HEK293T (cell line): ENCODE measurements around the gene PTPRD.

ENCODE experiments used
- CTCF ChIA-PET: fragments of 350-600 bp; formaldehyde crosslinking; extraction: SDS; loops from one replicate; lab custom pipeline; 2021; ENCODE audit warnings: antibody characterized with exemption, inconsistent platforms; lab: Yijun Ruan, JAX
- POLR2A ChIA-PET: fragments of 350-600 bp; formaldehyde crosslinking; extraction: SDS; loops from one replicate; lab custom pipeline; 2020; ENCODE audit warnings: antibody characterized with exemption, inconsistent platforms; lab: Yijun Ruan, JAX
- DNase-seq: peaks from one replicate; pipeline ENCODE4 v3.0.0; 2012; ENCODE audit warnings: mixed read lengths; ENCODE audit errors: extremely low spot score
- ARNT ChIP-seq: fragments of 450-650 bp; IDR thresholded peaks from 2 replicates; pipeline ENCODE4 v1.6.1; 2017; ENCODE audit warnings: mild to moderate bottlenecking
- BHLHE40 ChIP-seq: fragments of 450-650 bp; IDR thresholded peaks from 2 replicates; pipeline ENCODE4 v1.6.1; 2016; ENCODE audit warnings: mild to moderate bottlenecking, moderate library complexity, borderline replicate concordance
- CTBP1 ChIP-seq: fragments of 450-650 bp; IDR thresholded peaks from 2 replicates; pipeline ENCODE4 v1.6.1; 2016; ENCODE audit warnings: borderline replicate concordance
- ELF4 ChIP-seq: fragments of 450-650 bp; IDR thresholded peaks from 2 replicates; pipeline ENCODE4 v1.6.1; 2017; ENCODE audit warnings: antibody characterized with exemption
- FOXA1 ChIP-seq: fragments of 450-650 bp; IDR thresholded peaks from 2 replicates; pipeline ENCODE4 v1.6.1; 2016; ENCODE audit warnings: mild to moderate bottlenecking
- FOXK2 ChIP-seq: fragments of 450-650 bp; IDR thresholded peaks from 2 replicates; pipeline ENCODE4 v1.6.1; 2016; ENCODE audit warnings: mild to moderate bottlenecking
- FOXM1 ChIP-seq: fragments of 450-650 bp; IDR thresholded peaks from 2 replicates; pipeline ENCODE4 v1.6.1; 2017; ENCODE audit warnings: mild to moderate bottlenecking, borderline replicate concordance
- HDGF ChIP-seq: fragments of 450-650 bp; IDR thresholded peaks from 2 replicates; pipeline ENCODE4 v1.6.1; 2017; ENCODE audit warnings: antibody characterized with exemption, borderline replicate concordance
- L3MBTL2 ChIP-seq: fragments of 450-650 bp; conservative IDR thresholded peaks from 2 replicates; pipeline ENCODE4 v1.6.1; 2016; ENCODE audit warnings: mild to moderate bottlenecking
- LEF1 ChIP-seq: fragments of 450-650 bp; IDR thresholded peaks from 2 replicates; pipeline ENCODE4 v1.6.1; 2017; ENCODE audit warnings: mild to moderate bottlenecking, borderline replicate concordance
- NFRKB ChIP-seq: fragments of 450-650 bp; IDR thresholded peaks from 2 replicates; pipeline ENCODE4 v1.6.1; 2016; ENCODE audit warnings: mild to moderate bottlenecking, moderate library complexity
- SP1 ChIP-seq: fragments of 450-650 bp; IDR thresholded peaks from 2 replicates; pipeline ENCODE4 v1.6.1; 2017
- SUZ12 ChIP-seq: fragments of 450-650 bp; IDR thresholded peaks from 2 replicates; pipeline ENCODE4 v1.6.1; 2016; ENCODE audit warnings: mild to moderate bottlenecking
- TARDBP ChIP-seq: fragments of 450-650 bp; IDR thresholded peaks from 2 replicates; pipeline ENCODE4 v1.6.1; 2016
- ZNF384 ChIP-seq: fragments of 450-650 bp; IDR thresholded peaks from 2 replicates; pipeline ENCODE4 v1.6.1; 2016
- TF ChIP-seq, protein P1 (sequence below): fragments of 450-650 bp; IDR thresholded peaks from 2 replicates; pipeline ENCODE4 v1.6.1; 2016

Gene PTPRD

DNA sequence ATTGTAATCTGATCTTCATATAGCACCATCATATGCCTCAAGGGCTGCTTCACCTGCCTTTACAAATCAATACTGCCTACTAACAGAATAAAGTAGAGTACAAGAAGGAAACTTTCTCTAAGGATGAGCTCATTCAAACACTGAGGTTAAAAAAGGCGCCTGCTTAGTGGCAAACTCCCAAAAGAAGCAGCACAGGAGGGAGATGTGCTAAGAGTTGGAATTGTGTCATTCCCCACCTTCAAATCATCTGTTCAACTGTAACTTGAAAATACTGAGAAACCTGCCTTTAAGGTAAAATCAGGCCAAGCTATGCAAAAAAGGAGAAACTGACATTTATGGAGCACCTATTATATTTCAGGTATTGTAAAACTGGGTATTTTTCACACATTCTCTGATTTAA, 560.6 kb downstream of the PTPRD start:
- TF ChIP-seq, protein P1, sequence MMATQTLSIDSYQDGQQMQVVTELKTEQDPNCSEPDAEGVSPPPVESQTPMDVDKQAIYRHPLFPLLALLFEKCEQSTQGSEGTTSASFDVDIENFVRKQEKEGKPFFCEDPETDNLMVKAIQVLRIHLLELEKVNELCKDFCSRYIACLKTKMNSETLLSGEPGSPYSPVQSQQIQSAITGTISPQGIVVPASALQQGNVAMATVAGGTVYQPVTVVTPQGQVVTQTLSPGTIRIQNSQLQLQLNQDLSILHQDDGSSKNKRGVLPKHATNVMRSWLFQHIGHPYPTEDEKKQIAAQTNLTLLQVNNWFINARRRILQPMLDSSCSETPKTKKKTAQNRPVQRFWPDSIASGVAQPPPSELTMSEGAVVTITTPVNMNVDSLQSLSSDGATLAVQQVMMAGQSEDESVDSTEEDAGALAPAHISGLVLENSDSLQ: no peak
- no peak for TF ChIP-seq CTBP1
- no peak for TF ChIP-seq SUZ12
- TF ChIP-seq ZNF384: no peak
- no peak for TF ChIP-seq HDGF
- TF ChIP-seq FOXK2: no peak
- no peak for TF ChIP-seq SP1
- no peak for TF ChIP-seq FOXM1
- TF ChIP-seq FOXA1: no peak
- no peak for TF ChIP-seq BHLHE40
- TF ChIP-seq ARNT: no peak
- TF ChIP-seq TARDBP: no peak
- TF ChIP-seq LEF1: no peak
- TF ChIP-seq L3MBTL2: no peak
- TF ChIP-seq NFRKB: no peak
- TF ChIP-seq ELF4: no peak
- no peak for DNase-seq
- ChIA-PET POLR2A (no interaction called here), CTCF (interaction anchor here (0.6 to 0.7 kb wide), 2 partner anchors 10 to 17 kb away, joined by 3 to 6 read pairs; no protein-coding TSS in a partner anchor)

DNA sequence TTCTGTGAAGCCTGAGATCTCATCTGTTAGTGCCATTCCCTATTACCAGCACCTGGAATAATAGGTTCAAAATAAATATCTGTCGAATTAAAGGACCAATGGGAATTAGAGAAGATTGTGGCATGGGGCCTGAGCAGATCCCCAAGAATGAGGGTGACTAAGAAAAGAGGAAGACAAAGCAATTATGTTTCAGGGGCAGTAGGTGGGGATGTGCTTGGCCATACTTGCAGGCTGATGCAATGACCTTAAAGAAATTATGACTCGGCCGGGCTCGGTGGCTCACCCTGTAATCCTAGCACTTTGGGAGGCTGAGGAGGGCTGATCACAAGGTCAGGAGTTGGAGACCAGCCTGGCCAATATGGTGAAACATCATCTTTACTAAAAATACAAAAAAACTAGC, 562.8 kb downstream of the PTPRD start:
- POLR2A ChIA-PET: no interaction called here
- CTCF ChIA-PET: no interaction called here
- no peak for DNase-seq
- TF ChIP-seq SUZ12 (no peak), HDGF (no peak), LEF1 (no peak), TARDBP (no peak), FOXM1 (no peak), FOXA1 (no peak), SP1 (no peak), CTBP1 (no peak), L3MBTL2 (no peak), BHLHE40 (no peak), NFRKB (no peak), ZNF384 (no peak), ELF4 (no peak), ARNT (no peak)
- TF ChIP-seq, protein P1: no peak

DNA sequence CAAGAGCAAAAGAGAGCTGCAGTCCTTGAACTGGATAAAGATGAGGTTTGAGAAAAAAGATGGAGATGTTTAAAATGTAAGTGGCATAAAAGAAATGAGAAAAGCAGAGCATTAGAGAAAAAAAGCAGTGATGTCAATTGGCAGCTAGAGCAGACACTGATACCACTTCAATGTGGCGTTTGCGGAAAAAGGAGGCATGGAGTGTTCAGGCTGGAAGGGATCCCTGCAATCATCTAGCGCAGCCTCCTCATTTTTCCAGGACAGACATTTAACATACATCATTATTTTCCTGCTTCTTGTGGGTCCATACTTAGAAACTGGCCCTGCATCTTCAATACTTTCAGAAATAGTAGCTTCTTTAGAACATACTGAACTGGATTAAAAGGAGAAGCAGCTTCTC, 563.8 kb downstream of the PTPRD start:
- POLR2A ChIA-PET: no interaction called here
- CTCF ChIA-PET: no interaction called here
- TF ChIP-seq ARNT: no peak
- no peak for TF ChIP-seq FOXK2
- no peak for TF ChIP-seq CTBP1
- TF ChIP-seq, protein P1: no peak
- no peak for TF ChIP-seq SUZ12
- no peak for TF ChIP-seq HDGF
- no peak for TF ChIP-seq NFRKB
- TF ChIP-seq ELF4: no peak
- no peak for TF ChIP-seq L3MBTL2
- no peak for TF ChIP-seq LEF1
- TF ChIP-seq TARDBP: no peak
- TF ChIP-seq SP1: no peak
- TF ChIP-seq BHLHE40: no peak
- no peak for TF ChIP-seq FOXM1
- no peak for TF ChIP-seq FOXA1
- DNase-seq: no peak

DNA sequence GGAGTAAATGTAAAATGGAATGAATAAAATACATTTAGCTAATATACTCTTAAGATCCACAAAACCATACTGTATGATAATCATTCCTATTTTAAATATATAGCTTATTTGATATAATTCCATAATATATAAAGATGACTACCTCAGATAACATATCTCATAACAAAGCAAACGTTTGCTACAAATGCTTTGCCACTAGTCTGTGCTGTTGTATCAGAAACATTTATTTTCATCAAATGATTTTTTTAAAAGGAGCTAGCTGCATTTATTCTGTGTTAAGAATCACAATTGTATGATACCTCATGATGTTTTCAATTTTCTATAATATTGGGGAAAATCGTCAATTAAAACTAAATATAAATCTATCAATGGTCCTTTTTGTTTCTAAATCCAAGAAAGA, 567.2 kb downstream of the PTPRD start:
- ChIA-PET CTCF (no interaction called here), POLR2A (no interaction called here)
- no peak for DNase-seq
- TF ChIP-seq FOXK2 (no peak), ELF4 (no peak), CTBP1 (no peak), ARNT (no peak), HDGF (no peak), TARDBP (no peak), ZNF384 (no peak), FOXM1 (no peak), NFRKB (no peak), L3MBTL2 (no peak), BHLHE40 (no peak), FOXA1 (no peak), SUZ12 (no peak), LEF1 (no peak), SP1 (no peak)

DNA sequence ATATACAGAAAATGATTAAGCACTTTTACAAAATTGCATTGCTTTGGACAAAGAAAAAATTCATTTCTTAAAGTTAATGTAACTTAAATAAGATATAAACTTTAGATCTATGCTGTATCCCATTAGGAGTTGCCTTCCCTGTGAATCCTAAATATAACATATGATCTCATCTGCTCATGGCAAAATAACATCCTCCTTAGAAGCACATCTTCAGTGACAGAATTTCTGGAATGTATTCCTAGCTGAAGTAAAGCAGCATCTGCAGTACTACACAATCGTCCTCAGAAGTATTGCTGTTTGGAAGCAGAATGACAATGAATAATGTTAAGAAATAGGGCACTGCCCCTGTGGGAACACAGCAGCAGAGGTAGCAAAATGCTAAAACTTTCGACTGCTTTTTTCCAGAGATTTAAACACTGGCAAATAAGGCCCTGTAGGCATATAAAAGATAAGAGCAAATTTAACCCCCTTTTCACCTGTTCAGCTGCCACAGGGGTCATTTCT, 571.0 kb downstream of the PTPRD start:
- no peak for DNase-seq
- TF ChIP-seq BHLHE40 (no peak), CTBP1 (no peak), TARDBP (no peak), NFRKB (no peak), LEF1 (no peak), L3MBTL2 (no peak), SUZ12 (no peak), HDGF (no peak), ELF4 (no peak), FOXK2 (no peak), FOXM1 (no peak), ARNT (no peak), SP1 (no peak), ZNF384 (no peak), FOXA1 (no peak)
- TF ChIP-seq, protein P1: no peak
- CTCF ChIA-PET: no interaction called here
- POLR2A ChIA-PET: no interaction called here
